ENCODE measurements around the gene DUSP10. TPM values are rescaled to one million over a fixed set of nuclear protein-coding genes. Genes with fewer than 3 reads are reported as not detected.

Gene DUSP10
- total and polyA plus RNA-seq, 2 donors (not counting 1 experiment from before 2014, with no cell fraction given): 22.8 to 37.7 TPM

DNA sequence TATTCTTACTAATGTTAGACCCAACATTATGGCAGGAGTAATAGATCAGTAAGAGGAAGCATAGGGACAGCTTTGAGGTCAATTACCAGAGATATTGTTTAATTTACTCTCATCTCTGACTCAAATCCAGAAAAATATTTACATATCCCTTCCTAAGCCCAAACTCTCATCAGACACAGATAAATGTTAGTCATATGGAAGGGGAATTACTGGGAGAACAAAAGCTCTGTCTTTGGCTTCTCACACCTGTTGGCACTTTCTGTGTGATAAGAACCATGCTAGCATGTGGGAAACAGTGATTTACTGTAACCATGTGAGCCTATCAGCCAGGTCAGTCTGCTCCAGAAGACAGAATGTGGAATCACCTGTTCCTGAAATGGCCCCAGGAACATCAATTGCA lies 72.4 kb downstream of the DUSP10 start:
- no peaks in the 10 kb centered on the region for H3K9me3 Mint-ChIP-seq (ENCODE audit: insufficient read depth)
- H3K4me1 Mint-ChIP-seq: no peaks in the 10 kb centered on the region
- Histone ChIP-seq H3K9me3 (ENCODE audit: control extremely low read depth in 1 of 3, control insufficient read depth in 2 of 3, insufficient read depth in 1 of 3, low read length in 2 of 3) (no peaks in the 10 kb centered on the region), H3K9ac (ENCODE audit: low read length) (no peak overlapping the region), H3K79me2 (ENCODE audit: control insufficient read depth, insufficient read depth, low read length) (no peaks in the 10 kb centered on the region), H3K4me2 (replicated peaks; ENCODE audit: low read depth, low read length, poor library complexity, severe bottlenecking) (no peak overlapping the region), H2AFZ (ENCODE audit: insufficient read depth, low read depth, low read length, poor library complexity, severe bottlenecking) (no peak overlapping the region), H3K27ac (ENCODE audit: low read length in 2 of 2) (no peak overlapping the region), H3K36me3 (replicated peaks in 1 of 2; ENCODE audit: control extremely low read depth in 1 of 2, control insufficient read depth in 1 of 2, extremely low read depth in 1 of 2, insufficient read depth in 2 of 2, low read length in 1 of 2) (no peaks in the 10 kb centered on the region), H3K4me3 (ENCODE audit: control extremely low read depth in 1 of 5, extremely low read depth in 1 of 5, insufficient read depth in 1 of 5, low read depth in 2 of 5, low read length in 4 of 5) (no peak overlapping the region), H3K4me1 (ENCODE audit: control insufficient read depth in 2 of 2, insufficient read depth in 2 of 2, low read length in 2 of 2) (no peaks in the 10 kb centered on the region), H4K20me1 (ENCODE audit: control insufficient read depth, insufficient read depth, low read length, poor library complexity, severe bottlenecking) (no peaks in the 10 kb centered on the region), H3K27me3 (replicated peaks in 1 of 4; ENCODE audit: control extremely low read depth in 1 of 4, control insufficient read depth in 3 of 4, insufficient read depth in 4 of 4, low read length in 3 of 4) (no peaks in the 10 kb centered on the region)
- peaks cover 6% of the 10 kb centered on the region for H3K27me3 Mint-ChIP-seq
- CTCF ChIA-PET: no interaction called here
- ATAC-seq (ENCODE audit: low read depth) (no peak), DNase-seq (no peak)
- intact Hi-C loops (cut with micrococcal nuclease): no loop called here
- no peak overlapping the region for H3K27ac Mint-ChIP-seq
- TF ChIP-seq, protein P1, sequence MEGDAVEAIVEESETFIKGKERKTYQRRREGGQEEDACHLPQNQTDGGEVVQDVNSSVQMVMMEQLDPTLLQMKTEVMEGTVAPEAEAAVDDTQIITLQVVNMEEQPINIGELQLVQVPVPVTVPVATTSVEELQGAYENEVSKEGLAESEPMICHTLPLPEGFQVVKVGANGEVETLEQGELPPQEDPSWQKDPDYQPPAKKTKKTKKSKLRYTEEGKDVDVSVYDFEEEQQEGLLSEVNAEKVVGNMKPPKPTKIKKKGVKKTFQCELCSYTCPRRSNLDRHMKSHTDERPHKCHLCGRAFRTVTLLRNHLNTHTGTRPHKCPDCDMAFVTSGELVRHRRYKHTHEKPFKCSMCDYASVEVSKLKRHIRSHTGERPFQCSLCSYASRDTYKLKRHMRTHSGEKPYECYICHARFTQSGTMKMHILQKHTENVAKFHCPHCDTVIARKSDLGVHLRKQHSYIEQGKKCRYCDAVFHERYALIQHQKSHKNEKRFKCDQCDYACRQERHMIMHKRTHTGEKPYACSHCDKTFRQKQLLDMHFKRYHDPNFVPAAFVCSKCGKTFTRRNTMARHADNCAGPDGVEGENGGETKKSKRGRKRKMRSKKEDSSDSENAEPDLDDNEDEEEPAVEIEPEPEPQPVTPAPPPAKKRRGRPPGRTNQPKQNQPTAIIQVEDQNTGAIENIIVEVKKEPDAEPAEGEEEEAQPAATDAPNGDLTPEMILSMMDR (IDR thresholded peaks at IDR 0.05): no peak
- no peak for TF ChIP-seq EZH2 (IDR thresholded peaks at IDR 0.05; ENCODE audit: borderline replicate concordance, insufficient read depth, low read depth, low read length, poor library complexity, severe bottlenecking)
- POLR2A ChIA-PET: no interaction called here
- no peak overlapping the region for H3K4me3 Mint-ChIP-seq

- Histone ChIP-seq H3K4me2 (replicated peaks; ENCODE audit: low read depth, low read length, poor library complexity, severe bottlenecking) (no peak overlapping the region), H3K4me3 (ENCODE audit: control extremely low read depth in 1 of 5, extremely low read depth in 1 of 5, insufficient read depth in 1 of 5, low read depth in 2 of 5, low read length in 4 of 5) (no peak overlapping the region), H3K27ac (ENCODE audit: low read length in 2 of 2) (no peak overlapping the region), H3K9ac (ENCODE audit: low read length) (no peak overlapping the region), H4K20me1 (ENCODE audit: control insufficient read depth, insufficient read depth, low read length, poor library complexity, severe bottlenecking) (no peaks in the 10 kb centered on the region), H3K9me3 (ENCODE audit: control extremely low read depth in 1 of 3, control insufficient read depth in 2 of 3, insufficient read depth in 1 of 3, low read length in 2 of 3) (no peaks in the 10 kb centered on the region), H2AFZ (ENCODE audit: insufficient read depth, low read depth, low read length, poor library complexity, severe bottlenecking) (no peak overlapping the region), H3K4me1 (ENCODE audit: control insufficient read depth in 2 of 2, insufficient read depth in 2 of 2, low read length in 2 of 2) (no peaks in the 10 kb centered on the region), H3K36me3 (replicated peaks in 1 of 2; ENCODE audit: control extremely low read depth in 1 of 2, control insufficient read depth in 1 of 2, extremely low read depth in 1 of 2, insufficient read depth in 2 of 2, low read length in 1 of 2) (no peaks in the 10 kb centered on the region), H3K27me3 (replicated peaks in 1 of 4; ENCODE audit: control extremely low read depth in 1 of 4, control insufficient read depth in 3 of 4, insufficient read depth in 4 of 4, low read length in 3 of 4) (no peaks in the 10 kb centered on the region), H3K79me2 (ENCODE audit: control insufficient read depth, insufficient read depth, low read length) (no peaks in the 10 kb centered on the region)
- no peak overlapping the region for H3K4me3 Mint-ChIP-seq
- WGBS (ENCODE audit: insufficient coverage): no CpG with 5 or more reads among the region's 3 CpGs
- no peak overlapping the region for H3K27ac Mint-ChIP-seq
- intact Hi-C loops (cut with micrococcal nuclease): no loop called here
- peaks cover 6% of the 10 kb centered on the region for H3K27me3 Mint-ChIP-seq
- DNase-seq (no peak), ATAC-seq (ENCODE audit: low read depth) (no peak)
- CTCF ChIA-PET: no interaction called here
- POLR2A ChIA-PET: no interaction called here
- H3K4me1 Mint-ChIP-seq: no peaks in the 10 kb centered on the region
- no peaks in the 10 kb centered on the region for H3K9me3 Mint-ChIP-seq (ENCODE audit: insufficient read depth)
- TF ChIP-seq EZH2 (IDR thresholded peaks at IDR 0.05; ENCODE audit: borderline replicate concordance, insufficient read depth, low read depth, low read length, poor library complexity, severe bottlenecking): no peak
- TF ChIP-seq, protein P1 (IDR thresholded peaks at IDR 0.05): no peak
Measured at GRCh38 chr1:221667504-221667903, 74.4 kb downstream of the DUSP10 start.

Data from B cell (primary cell).